SK-N-SH treated with all-trans-retinoic acid at 6 μM for 48 hours (cell line): ENCODE data around the gene SLX4IP.

Experiments
- ATAC-seq: fragments of 200-7000 bp; cut with Tn5 transposase; 3 replicates; pipeline ENCODE4 v1.9.1; 2020; ENCODE audit warnings: mild to moderate bottlenecking, moderate library complexity
- BACH2 ChIP-seq: fragments of 250-450 bp; sonication (Bioruptor Pico); IDR thresholded peaks from 2 replicates; pipeline ENCODE4 v1.9.0; 2021; ENCODE audit warnings: mild to moderate bottlenecking, borderline replicate concordance
- CREB5 ChIP-seq: fragments of 250-450 bp; sonication (Bioruptor Pico); IDR thresholded peaks from 2 replicates; pipeline ENCODE4 v1.5.1; 2020; ENCODE audit warnings: low read depth, mild to moderate bottlenecking, moderate library complexity
- CSDC2 ChIP-seq: fragments of 250-450 bp; sonication (Bioruptor Pico); IDR thresholded peaks from 2 replicates; pipeline ENCODE4 v1.5.0; 2020; ENCODE audit warnings: mild to moderate bottlenecking, moderate library complexity
- CSRNP3 ChIP-seq: fragments of 250-450 bp; sonication (Bioruptor Pico); IDR thresholded peaks from 2 replicates; pipeline ENCODE4 v1.5.1; 2021; ENCODE audit warnings: mild to moderate bottlenecking, moderate library complexity
- ESRRG ChIP-seq: fragments of 250-450 bp; sonication (Bioruptor Pico); IDR thresholded peaks from 2 replicates; pipeline ENCODE4 v1.6.1; 2021; ENCODE audit warnings: mild to moderate bottlenecking
- GLIS3 ChIP-seq: fragments of 250-450 bp; sonication (Bioruptor Pico); IDR thresholded peaks from 2 replicates; pipeline ENCODE4 v1.5.0; 2020; ENCODE audit warnings: mild to moderate bottlenecking, moderate library complexity
- ISL1 ChIP-seq: fragments of 250-450 bp; sonication (Bioruptor Pico); IDR thresholded peaks from 2 replicates; pipeline ENCODE4 v2.1.2; 2022; ENCODE audit warnings: mild to moderate bottlenecking, moderate library complexity
- OSR1 ChIP-seq: fragments of 250-450 bp; sonication (Bioruptor Pico); IDR thresholded peaks from 2 replicates; pipeline ENCODE4 v1.8.0; 2022; ENCODE audit warnings: moderate library complexity, mild to moderate bottlenecking, inconsistent platforms
- PPARA ChIP-seq: fragments of 250-450 bp; sonication (Bioruptor Pico); IDR thresholded peaks from 2 replicates; pipeline ENCODE4 v1.5.0; 2020; ENCODE audit warnings: mild to moderate bottlenecking, borderline replicate concordance
- RARB ChIP-seq: fragments of 250-450 bp; sonication (Bioruptor Pico); IDR thresholded peaks from 2 replicates; pipeline ENCODE4 v1.8.0; 2021; ENCODE audit warnings: mild to moderate bottlenecking, moderate library complexity
- SNAI2 ChIP-seq: fragments of 250-450 bp; sonication (Bioruptor Pico); IDR thresholded peaks from 2 replicates; pipeline ENCODE4 v1.5.0; 2020; ENCODE audit warnings: mild to moderate bottlenecking, moderate library complexity
- TCF4 ChIP-seq: fragments of 250-450 bp; sonication (Bioruptor Pico); IDR thresholded peaks from 2 replicates; pipeline ENCODE4 v1.8.0; 2021; ENCODE audit warnings: mild to moderate bottlenecking, moderate library complexity, borderline replicate concordance
- TOX ChIP-seq: fragments of 250-450 bp; sonication (Bioruptor Pico); IDR thresholded peaks from 2 replicates; pipeline ENCODE4 v1.8.0; 2021; ENCODE audit warnings: mild to moderate bottlenecking, moderate library complexity, borderline replicate concordance
- ZC3H10 ChIP-seq: fragments of 250-450 bp; sonication (Bioruptor Pico); IDR thresholded peaks from 2 replicates; pipeline ENCODE4 v1.5.1; 2021; ENCODE audit warnings: mild to moderate bottlenecking, moderate library complexity
- ZFP3 ChIP-seq: fragments of 250-450 bp; sonication (Bioruptor Pico); IDR thresholded peaks from 2 replicates; pipeline ENCODE4 v1.5.0; 2020; ENCODE audit warnings: mild to moderate bottlenecking, moderate library complexity
- ZFP30 ChIP-seq: fragments of 450-650 bp; formaldehyde crosslinking; IDR thresholded peaks from 2 replicates; pipeline ENCODE4 v1.5.0; 2022; ENCODE audit warnings: mild to moderate bottlenecking, moderate library complexity
- ZNF70 ChIP-seq: fragments of 450-650 bp; formaldehyde crosslinking; IDR thresholded peaks from 2 replicates; pipeline ENCODE4 v1.5.0; 2020; ENCODE audit warnings: mild to moderate bottlenecking, moderate library complexity
- ZNF8 ChIP-seq: fragments of 450-650 bp; formaldehyde crosslinking; IDR thresholded peaks from 2 replicates; pipeline ENCODE4 v1.5.0; 2020; ENCODE audit warnings: mild to moderate bottlenecking, moderate library complexity
- TF ChIP-seq, protein P1 (sequence below): fragments of 250-450 bp; sonication (Bioruptor Pico); IDR thresholded peaks from 2 replicates; pipeline ENCODE4 v1.8.0; 2021; ENCODE audit warnings: low read depth, mild to moderate bottlenecking, moderate library complexity, borderline replicate concordance
- TF ChIP-seq, protein P2 (sequence below): fragments of 250-450 bp; sonication (Bioruptor Pico); IDR thresholded peaks from 2 replicates; pipeline ENCODE4 v1.5.0; 2020; ENCODE audit warnings: mild to moderate bottlenecking, moderate library complexity
- TF ChIP-seq, protein P3 (sequence below): fragments of 250-450 bp; sonication (Bioruptor Pico); IDR thresholded peaks from 2 replicates; pipeline ENCODE4 v1.8.0; 2020; ENCODE audit warnings: mild to moderate bottlenecking, moderate library complexity, borderline replicate concordance

SLX4IP gene

GRCh38 chr20:10674684-10675449 is 239.8 kb downstream of the SLX4IP start:
- TF ChIP-seq, protein P1, sequence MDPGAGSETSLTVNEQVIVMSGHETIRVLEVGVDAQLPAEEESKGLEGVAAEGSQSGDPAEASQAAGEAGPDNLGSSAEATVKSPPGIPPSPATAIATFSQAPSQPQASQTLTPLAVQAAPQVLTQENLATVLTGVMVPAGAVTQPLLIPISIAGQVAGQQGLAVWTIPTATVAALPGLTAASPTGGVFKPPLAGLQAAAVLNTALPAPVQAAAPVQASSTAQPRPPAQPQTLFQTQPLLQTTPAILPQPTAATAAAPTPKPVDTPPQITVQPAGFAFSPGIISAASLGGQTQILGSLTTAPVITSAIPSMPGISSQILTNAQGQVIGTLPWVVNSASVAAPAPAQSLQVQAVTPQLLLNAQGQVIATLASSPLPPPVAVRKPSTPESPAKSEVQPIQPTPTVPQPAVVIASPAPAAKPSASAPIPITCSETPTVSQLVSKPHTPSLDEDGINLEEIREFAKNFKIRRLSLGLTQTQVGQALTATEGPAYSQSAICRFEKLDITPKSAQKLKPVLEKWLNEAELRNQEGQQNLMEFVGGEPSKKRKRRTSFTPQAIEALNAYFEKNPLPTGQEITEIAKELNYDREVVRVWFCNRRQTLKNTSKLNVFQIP (CRISPR knock-in tag): no peak
- TF ChIP-seq ZFP3 (CRISPR knock-in tag): no peak
- no peak for TF ChIP-seq ZNF70 (CRISPR knock-in tag)
- peak; percentile 62 for ATAC-seq

DNA sequence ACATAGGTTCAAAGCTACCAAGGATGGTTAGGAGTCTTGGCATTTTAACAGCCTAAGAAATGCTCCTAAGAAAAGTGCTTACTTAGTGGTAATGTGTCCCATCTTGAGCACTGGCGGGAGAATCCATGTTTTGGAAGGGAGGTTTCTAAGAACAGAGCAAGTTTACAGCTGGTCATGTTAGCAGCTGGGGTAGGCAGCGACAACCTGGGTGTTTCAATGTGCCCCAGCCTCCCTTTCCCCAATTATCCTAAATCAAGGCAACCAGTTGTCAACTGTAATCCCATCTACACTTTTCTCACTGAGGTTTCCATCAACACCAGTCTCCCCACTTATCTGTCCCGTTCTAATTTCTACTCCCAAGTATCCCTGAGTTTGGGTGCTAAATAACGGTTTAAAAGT is 240.3 kb downstream of the SLX4IP start:
- TF ChIP-seq, protein P2, sequence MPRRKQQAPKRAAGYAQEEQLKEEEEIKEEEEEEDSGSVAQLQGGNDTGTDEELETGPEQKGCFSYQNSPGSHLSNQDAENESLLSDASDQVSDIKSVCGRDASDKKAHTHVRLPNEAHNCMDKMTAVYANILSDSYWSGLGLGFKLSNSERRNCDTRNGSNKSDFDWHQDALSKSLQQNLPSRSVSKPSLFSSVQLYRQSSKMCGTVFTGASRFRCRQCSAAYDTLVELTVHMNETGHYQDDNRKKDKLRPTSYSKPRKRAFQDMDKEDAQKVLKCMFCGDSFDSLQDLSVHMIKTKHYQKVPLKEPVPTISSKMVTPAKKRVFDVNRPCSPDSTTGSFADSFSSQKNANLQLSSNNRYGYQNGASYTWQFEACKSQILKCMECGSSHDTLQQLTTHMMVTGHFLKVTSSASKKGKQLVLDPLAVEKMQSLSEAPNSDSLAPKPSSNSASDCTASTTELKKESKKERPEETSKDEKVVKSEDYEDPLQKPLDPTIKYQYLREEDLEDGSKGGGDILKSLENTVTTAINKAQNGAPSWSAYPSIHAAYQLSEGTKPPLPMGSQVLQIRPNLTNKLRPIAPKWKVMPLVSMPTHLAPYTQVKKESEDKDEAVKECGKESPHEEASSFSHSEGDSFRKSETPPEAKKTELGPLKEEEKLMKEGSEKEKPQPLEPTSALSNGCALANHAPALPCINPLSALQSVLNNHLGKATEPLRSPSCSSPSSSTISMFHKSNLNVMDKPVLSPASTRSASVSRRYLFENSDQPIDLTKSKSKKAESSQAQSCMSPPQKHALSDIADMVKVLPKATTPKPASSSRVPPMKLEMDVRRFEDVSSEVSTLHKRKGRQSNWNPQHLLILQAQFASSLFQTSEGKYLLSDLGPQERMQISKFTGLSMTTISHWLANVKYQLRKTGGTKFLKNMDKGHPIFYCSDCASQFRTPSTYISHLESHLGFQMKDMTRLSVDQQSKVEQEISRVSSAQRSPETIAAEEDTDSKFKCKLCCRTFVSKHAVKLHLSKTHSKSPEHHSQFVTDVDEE (CRISPR knock-in tag): no peak
- TF ChIP-seq ESRRG (CRISPR knock-in tag) (no peak), ISL1 (CRISPR knock-in tag) (no peak), CSRNP3 (CRISPR knock-in tag) (no peak), ZFP3 (CRISPR knock-in tag) (no peak), ZFP30 (CRISPR knock-in tag) (no peak), ZC3H10 (CRISPR knock-in tag) (no peak), CSDC2 (no peak), GLIS3 (CRISPR knock-in tag) (no peak), CREB5 (no peak), TCF4 (CRISPR knock-in tag) (no peak), RARB (CRISPR knock-in tag) (no peak), SNAI2 (CRISPR knock-in tag) (no peak), ZNF8 (CRISPR knock-in tag) (no peak), OSR1 (no peak), BACH2 (CRISPR knock-in tag) (no peak), ZNF70 (CRISPR knock-in tag) (no peak)
- TF ChIP-seq, protein P3, sequence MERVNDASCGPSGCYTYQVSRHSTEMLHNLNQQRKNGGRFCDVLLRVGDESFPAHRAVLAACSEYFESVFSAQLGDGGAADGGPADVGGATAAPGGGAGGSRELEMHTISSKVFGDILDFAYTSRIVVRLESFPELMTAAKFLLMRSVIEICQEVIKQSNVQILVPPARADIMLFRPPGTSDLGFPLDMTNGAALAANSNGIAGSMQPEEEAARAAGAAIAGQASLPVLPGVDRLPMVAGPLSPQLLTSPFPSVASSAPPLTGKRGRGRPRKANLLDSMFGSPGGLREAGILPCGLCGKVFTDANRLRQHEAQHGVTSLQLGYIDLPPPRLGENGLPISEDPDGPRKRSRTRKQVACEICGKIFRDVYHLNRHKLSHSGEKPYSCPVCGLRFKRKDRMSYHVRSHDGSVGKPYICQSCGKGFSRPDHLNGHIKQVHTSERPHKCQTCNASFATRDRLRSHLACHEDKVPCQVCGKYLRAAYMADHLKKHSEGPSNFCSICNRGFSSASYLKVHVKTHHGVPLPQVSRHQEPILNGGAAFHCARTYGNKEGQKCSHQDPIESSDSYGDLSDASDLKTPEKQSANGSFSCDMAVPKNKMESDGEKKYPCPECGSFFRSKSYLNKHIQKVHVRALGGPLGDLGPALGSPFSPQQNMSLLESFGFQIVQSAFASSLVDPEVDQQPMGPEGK (CRISPR knock-in tag): no peak
- TF ChIP-seq, protein P1 (CRISPR knock-in tag): no peak
- TF ChIP-seq, all 23 proteins: peak for 0
- no peak for ATAC-seq

DNA sequence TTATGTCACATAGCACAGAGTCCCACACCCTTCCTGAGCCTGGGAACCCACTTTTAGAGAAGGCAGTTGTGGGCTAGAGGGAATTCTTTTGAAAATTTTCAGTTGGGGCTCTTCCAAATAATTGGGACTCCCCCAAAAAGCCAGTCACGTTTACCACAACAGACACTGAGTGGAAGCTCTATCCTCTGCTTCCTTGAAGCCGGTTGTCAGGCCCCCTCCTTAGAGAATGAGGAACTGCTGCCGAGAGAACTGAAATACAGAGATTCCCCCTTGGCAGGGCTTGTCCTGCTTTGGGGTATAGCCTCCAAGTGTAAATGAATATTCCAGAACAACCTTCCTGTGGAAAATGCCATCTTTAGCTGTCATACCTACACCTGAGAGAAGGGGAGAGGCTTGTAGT is 241.4 kb downstream of the SLX4IP start:
- no peak for ATAC-seq
- no peak for TF ChIP-seq ISL1 (CRISPR knock-in tag)
- no peak for TF ChIP-seq CREB5
- TF ChIP-seq RARB (CRISPR knock-in tag): no peak
- TF ChIP-seq, protein P1 (CRISPR knock-in tag): no peak
- TF ChIP-seq TOX (CRISPR knock-in tag): no peak
- TF ChIP-seq PPARA (CRISPR knock-in tag): no peak
